SK-N-SH (cell line): ENCODE results near the gene SLC4A8. TPM values are rescaled to one million over a fixed set of nuclear protein-coding genes. Genes with fewer than 3 reads are reported as not detected.

Experiments
- CTCF ChIA-PET: fragments of 300-600, 350-600 bp; formaldehyde crosslinking; extraction: SDS; loops from one replicate; lab custom pipeline; 2021; lab: Yijun Ruan, JAX
- POLR2A ChIA-PET: fragments of 350-600 bp; sonication (Branson Sonifier 250); formaldehyde crosslinking; extraction: SDS; loops from one replicate; lab custom pipeline; 2020; ENCODE audit warnings: antibody characterized with exemption, inconsistent platforms; lab: Yijun Ruan, JAX
- DNase-seq: peaks from one replicate; pipeline ENCODE4 v3.0.0; 2012
- H2AFZ ChIP-seq: fragments of 200-600 bp; sonication (generic); 2 replicates; pipeline ENCODE4 v1.8.1; 2016; ENCODE audit warnings: antibody characterized with exemption, mild to moderate bottlenecking, low read depth
- H3F3A ChIP-seq: fragments of 200-600 bp; sonication (generic); replicated peaks from 2 replicates; pipeline ENCODE3; 2016; ENCODE audit warnings: antibody characterized with exemption, mild to moderate bottlenecking; ENCODE audit not compliant: insufficient read depth
- H3K27ac ChIP-seq, 2 experiments: fragments of 200-500 bp in 1 of 2; fragments of 200-600 bp in 1 of 2; sonication (Bioruptor generic) in 1 of 2; sonication (generic), shearing (Covaris generic) in 1 of 2; 2 replicates each; pipeline versions ENCODE4 v1.5.1 to v1.6.1; 2014 to 2016; ENCODE audit warnings: low read depth in 2 of 2, inconsistent platforms in 1 of 2, low read length in 1 of 2, mild to moderate bottlenecking in 1 of 2, mixed read lengths in 1 of 2
- H3K27me3 ChIP-seq: fragments of 200-600 bp; sonication (generic), shearing (Covaris generic); 2 replicates; pipeline ENCODE4 v1.6.1; 2016; ENCODE audit warnings: mixed run types; ENCODE audit not compliant: insufficient read depth
- H3K36me3 ChIP-seq, 2 experiments: fragments of 200-500 bp in 1 of 2; fragments of 200-600 bp in 1 of 2; sonication (Bioruptor generic) in 1 of 2; sonication (generic) in 1 of 2; replicated peaks in 1 of 2; 2 replicates each; pipeline versions ENCODE3 to v1.5.1; 2014 to 2016; ENCODE audit warnings: low read length in 1 of 2, mild to moderate bottlenecking in 1 of 2; ENCODE audit not compliant: insufficient read depth in 2 of 2, control insufficient read depth in 1 of 2
- H3K4me1 ChIP-seq, 2 experiments: fragments of 200-500 bp in 1 of 2; fragments of 200-600 bp in 1 of 2; sonication (Bioruptor generic) in 1 of 2; sonication (generic), shearing (Covaris generic) in 1 of 2; 2 replicates each; pipeline versions ENCODE4 v1.5.1 to v1.6.1; 2014 to 2016; ENCODE audit warnings: low read depth in 1 of 2, low read length in 1 of 2, mixed run types in 1 of 2; ENCODE audit not compliant: insufficient read depth in 2 of 2, control insufficient read depth in 1 of 2
- H3K4me2 ChIP-seq: fragments of 200-600 bp; sonication (generic), shearing (Covaris generic); 2 replicates; pipeline ENCODE4 v1.6.1; 2017; ENCODE audit warnings: mixed run types
- H3K4me3 ChIP-seq, 2 experiments: fragments of 200-500 bp in 1 of 2; fragments of 200-600 bp in 1 of 2; sonication (Bioruptor generic) in 1 of 2; sonication (generic), shearing (Covaris generic) in 1 of 2; 2 replicates each; pipeline versions ENCODE4 v1.5.1 to v1.8.1; 2014 to 2016; ENCODE audit warnings: low read depth in 2 of 2, inconsistent platforms in 1 of 2, low read length in 1 of 2, mild to moderate bottlenecking in 1 of 2, mixed read lengths in 1 of 2, moderate library complexity in 1 of 2
- H3K79me2 ChIP-seq: fragments of 200-600 bp; sonication (generic); 2 replicates; pipeline ENCODE4 v1.8.1; 2017; ENCODE audit warnings: mild to moderate bottlenecking; ENCODE audit not compliant: insufficient read depth
- H3K9ac ChIP-seq: fragments of 200-600 bp; sonication (generic); 2 replicates; pipeline ENCODE4 v1.6.1; 2017; ENCODE audit warnings: mixed run types
- H3K9me2 ChIP-seq: fragments of 200-600 bp; sonication (generic); 2 replicates; pipeline ENCODE4 v1.6.1; 2017; ENCODE audit warnings: mixed run types
- H3K9me3 ChIP-seq: fragments of 200-600 bp; sonication (generic); 2 replicates; pipeline ENCODE4 v1.6.1; 2017; ENCODE audit warnings: mixed run types, mild to moderate bottlenecking, moderate library complexity
- H4K20me1 ChIP-seq: fragments of 200-600 bp; sonication (generic); 2 replicates; pipeline ENCODE4 v1.6.1; 2017; ENCODE audit warnings: mild to moderate bottlenecking, mixed run types; ENCODE audit not compliant: insufficient read depth
- CTCF ChIP-seq: fragments of 200-600 bp; sonication (generic); IDR thresholded peaks from 2 replicates; pipeline ENCODE4 v1.6.1; 2017; ENCODE audit warnings: antibody characterized with exemption, mild to moderate bottlenecking, moderate library complexity
- ELF1 ChIP-seq: IDR thresholded peaks from 2 replicates; pipeline ENCODE4 v1.4.0; 2012
- GATA2 ChIP-seq: sonication (generic); formaldehyde crosslinking; IDR thresholded peaks from 2 replicates; pipeline ENCODE4 v1.5.0; 2020; ENCODE audit warnings: mild to moderate bottlenecking, missing genetic modification reagents
- IRF3 ChIP-seq: fragments of 150-350 bp; IDR thresholded peaks from 2 replicates; pipeline ENCODE4 v1.6.1; 2016; ENCODE audit warnings: mild to moderate bottlenecking, low read depth, low read length
- JUND ChIP-seq: IDR thresholded peaks from 2 replicates; pipeline ENCODE4 v1.4.0; 2012
- MAX ChIP-seq: IDR thresholded peaks from 2 replicates; pipeline ENCODE4 v1.4.0; 2012; ENCODE audit warnings: low read depth
- NRF1 ChIP-seq: IDR thresholded peaks from 2 replicates; pipeline ENCODE4 v1.6.1; 2012; ENCODE audit warnings: low read depth, mild to moderate bottlenecking, low read length
- PBX3 ChIP-seq: IDR thresholded peaks from 2 replicates; pipeline ENCODE4; 2012
- RAD21 ChIP-seq: IDR thresholded peaks from 2 replicates; pipeline ENCODE4 v1.6.1; 2012; ENCODE audit warnings: mild to moderate bottlenecking, low read length
- REST ChIP-seq: IDR thresholded peaks from 2 replicates; pipeline ENCODE4 v1.6.1; 2012; ENCODE audit warnings: mild to moderate bottlenecking, low read depth, low read length, moderate library complexity
- RXRA ChIP-seq: IDR thresholded peaks from 2 replicates; pipeline ENCODE4 v1.4.0; 2012; ENCODE audit warnings: low read depth, mild to moderate bottlenecking, borderline replicate concordance
- SIN3A ChIP-seq: IDR thresholded peaks from 2 replicates; pipeline ENCODE4 v1.6.1; 2012; ENCODE audit warnings: low read depth, mild to moderate bottlenecking, low read length, moderate library complexity, borderline replicate concordance
- SMC3 ChIP-seq: IDR thresholded peaks from 2 replicates; pipeline ENCODE4 v1.6.1; 2012; ENCODE audit warnings: low read depth, low read length, improper control_type of control experiment
- TAF1 ChIP-seq: IDR thresholded peaks from 2 replicates; pipeline ENCODE4 v1.6.1; 2012; ENCODE audit warnings: low read depth, mild to moderate bottlenecking, low read length, moderate library complexity, borderline replicate concordance
- TCF12 ChIP-seq: IDR thresholded peaks from 2 replicates; pipeline ENCODE4 v1.4.0; 2012
- TEAD4 ChIP-seq: IDR thresholded peaks from 2 replicates; pipeline ENCODE4 v1.4.0; 2012; ENCODE audit warnings: mild to moderate bottlenecking, borderline replicate concordance; ENCODE audit not compliant: insufficient read depth
- USF1 ChIP-seq: IDR thresholded peaks from 2 replicates; pipeline ENCODE4 v1.4.0; 2012; ENCODE audit warnings: low read depth, borderline replicate concordance
- YY1 ChIP-seq: IDR thresholded peaks from 2 replicates; pipeline ENCODE4 v1.4.0; 2012; ENCODE audit warnings: low read depth, mild to moderate bottlenecking
- WGBS: methylation state at CpG from one replicate; pipeline ENCODE4 v1.1.6; 2017; ENCODE audit warnings: low lambda C conversion rate; 5-methylcytosine and 5-hydroxymethylcytosine counted together
- polyA plus RNA-seq, 3 experiments: library from polyadenylated mRNA; depleted of rRNA; stranded (reverse); fragments of >200 nt; gene quantifications; 2 replicates each; pipeline ENCODE4 v1.2.3, GENCODE V29; 2012

The SLC4A8 gene
- polyA plus RNA-seq, 1 of the 3 experiments (the other 2 are of a cell fraction) = 5.2 TPM

- no peak overlapping the region for H3K4me3 ChIP-seq
- H2AFZ ChIP-seq = no peak overlapping the region
- H3K4me2 ChIP-seq = no peak overlapping the region
- CTCF ChIA-PET = interaction anchor here (1.0 to 1.1 kb wide), 2 partner anchors 93 to 373 kb away, joined by 3 read pairs; no protein-coding TSS in a partner anchor
- H3K4me1 ChIP-seq = no peaks in the 10 kb centered on the region
- POLR2A ChIA-PET = no interaction called here
- 96% methylated on average over 2 of the region's 2 CpGs for WGBS
- no peaks in the 10 kb centered on the region for H3K27me3 ChIP-seq
- DNase-seq = no peak
- no peaks in the 10 kb centered on the region for H3K36me3 ChIP-seq
- no peak overlapping the region for H3K9ac ChIP-seq
- H3K27ac ChIP-seq = no peak overlapping the region
- no peaks in the 10 kb centered on the region for H3K9me2 ChIP-seq
- no peaks in the 10 kb centered on the region for H3F3A ChIP-seq
- H3K79me2 ChIP-seq = no peaks in the 10 kb centered on the region
- no peak for TF ChIP-seq YY1
- no peak for TF ChIP-seq NRF1
- no peak for TF ChIP-seq TAF1
- no peak for TF ChIP-seq USF1
- no peak for TF ChIP-seq PBX3
- no peak for TF ChIP-seq SIN3A
- TF ChIP-seq JUND = no peak
- TF ChIP-seq MAX = no peak
- TF ChIP-seq CTCF = no peak
- no peak for TF ChIP-seq RXRA
- no peak for TF ChIP-seq ELF1
- no peak for TF ChIP-seq IRF3
- TF ChIP-seq GATA2 (CRISPR knock-in tag) = no peak
- no peak for TF ChIP-seq SMC3
- TF ChIP-seq REST = no peak
- no peak for TF ChIP-seq TCF12
- no peak for TF ChIP-seq RAD21
- no peak for TF ChIP-seq TEAD4
- TF ChIP-seq, all 33 proteins: peak for 0
- no peaks in the 10 kb centered on the region for H3K9me3 ChIP-seq
- H4K20me1 ChIP-seq = no peaks in the 10 kb centered on the region
These were observed 14.7 kb downstream of the SLC4A8 start for GRCh38 chr12:51439330-51439729.
